ENCODE results near the gene MACROD2.

The MACROD2 gene

DNA sequence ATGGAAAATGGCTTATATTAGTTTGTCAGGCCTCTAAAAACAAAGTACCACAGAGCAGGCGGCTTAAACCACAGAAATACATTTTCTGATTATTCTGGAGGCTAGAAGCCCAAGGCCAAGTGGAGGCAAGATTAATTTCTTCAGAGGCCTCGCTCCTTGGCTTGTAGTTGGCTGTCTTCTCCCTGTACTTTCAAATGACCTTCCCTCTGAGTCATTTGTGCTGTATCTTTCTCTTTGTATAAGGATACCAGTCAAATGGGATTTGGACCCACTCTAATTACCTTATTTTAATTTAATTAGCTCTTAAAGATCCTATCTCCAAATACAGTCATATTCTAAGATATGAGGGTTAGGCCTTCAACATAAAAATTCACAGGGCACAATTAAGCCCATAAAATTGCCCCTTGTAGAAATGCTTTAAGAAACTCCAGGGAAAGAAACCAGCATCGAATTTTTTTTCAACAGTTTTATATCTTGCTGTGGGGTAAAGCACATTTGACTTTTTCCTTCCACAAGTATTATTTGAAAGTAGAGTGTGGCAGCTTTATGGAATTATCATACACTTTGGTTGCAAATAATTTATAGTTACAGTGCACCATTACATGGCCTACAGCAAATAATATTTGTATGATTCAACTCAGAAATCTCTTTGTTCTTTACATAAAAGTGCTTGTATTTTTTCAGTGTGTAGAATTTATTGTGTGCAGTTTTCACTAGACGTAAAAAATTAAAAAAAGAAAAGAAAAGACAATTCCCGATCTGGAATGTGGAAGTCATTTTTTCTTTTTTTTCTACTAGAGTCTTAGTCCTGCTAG lies 1871.8 kb downstream of the MACROD2 start:
- Histone ChIP-seq H3K4me2 (no peak overlapping the region), H4K20me1 (no peaks in the 10 kb centered on the region), H3K27me3 (no peaks in the 10 kb centered on the region), H3K27ac (no peak overlapping the region), H3K9ac (no peak overlapping the region), H3K4me3 (no peak overlapping the region), H3K9me3 (peaks cover 15% of the 10 kb centered on the region), H3K4me1 (peaks cover 6% of the 10 kb centered on the region; the same call in 1 of the 2 replicates), H3K36me3 (no peaks in the 10 kb centered on the region)
- TF ChIP-seq Cebpa-rat (IDR thresholded peaks at IDR 0.05) = no peak

DNA sequence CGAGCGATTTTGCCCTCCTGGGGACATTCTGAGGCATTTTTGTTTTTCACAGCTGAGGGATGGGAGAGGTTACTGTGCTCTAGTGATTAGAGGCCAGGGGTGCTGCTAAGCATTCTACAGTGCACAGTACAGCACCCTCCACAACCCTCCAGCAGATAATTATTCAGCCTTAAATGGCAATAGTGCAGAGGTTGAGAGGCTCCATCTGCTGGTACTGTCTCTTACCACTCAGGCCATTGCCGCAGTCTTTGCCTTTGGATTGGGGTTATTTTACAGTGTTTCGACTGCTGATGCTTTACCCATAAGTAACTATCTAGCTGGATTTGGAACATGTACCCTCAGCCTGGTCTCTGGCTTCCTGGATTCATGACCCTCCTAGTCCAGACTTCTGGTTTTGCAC lies 1872.6 kb downstream of the MACROD2 start:
- H3K9me3 ChIP-seq = peaks cover 15% of the 10 kb centered on the region
- H3K4me1 ChIP-seq = peaks cover 6% of the 10 kb centered on the region; the same call in 1 of the 2 replicates
- no peaks in the 10 kb centered on the region for H4K20me1 ChIP-seq
- no peak overlapping the region for H3K4me2 ChIP-seq
- H3K9ac ChIP-seq = no peak overlapping the region
- no peak for TF ChIP-seq Cebpa-rat (IDR thresholded peaks at IDR 0.05)
- H3K36me3 ChIP-seq = no peaks in the 10 kb centered on the region
- no peak overlapping the region for H3K4me3 ChIP-seq
- H3K27me3 ChIP-seq = no peaks in the 10 kb centered on the region
- H3K27ac ChIP-seq = no peak overlapping the region

DNA sequence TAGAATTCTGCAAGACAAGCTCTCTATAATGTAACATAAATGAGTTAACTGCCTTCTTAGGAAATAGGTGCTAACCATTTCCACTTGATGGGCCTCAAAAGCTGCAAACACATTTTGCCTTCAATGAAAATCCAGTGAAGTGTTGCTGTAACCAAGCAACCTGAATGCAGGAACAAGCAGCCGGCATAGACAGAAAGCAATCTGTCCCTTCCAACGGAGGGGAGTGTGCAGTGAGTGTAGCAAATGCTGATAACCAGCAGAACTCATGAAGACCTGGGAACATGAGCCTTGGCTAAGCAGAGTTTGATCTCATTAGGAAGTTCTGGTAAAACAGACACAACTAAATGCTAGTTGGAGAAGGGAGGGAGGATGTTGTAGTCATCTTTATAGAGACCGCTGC lies 1880.1 kb downstream of the MACROD2 start:
- peaks cover 4% of the 10 kb centered on the region for H3K9me3 ChIP-seq
- H3K4me2 ChIP-seq = peak overlapping the region; percentile 33; the same call in 1 of the 2 replicates
- H3K27me3 ChIP-seq = no peaks in the 10 kb centered on the region
- H3K27ac ChIP-seq = no peak overlapping the region
- no peak overlapping the region for H3K9ac ChIP-seq
- H3K4me3 ChIP-seq = no peak overlapping the region
- H4K20me1 ChIP-seq = no peaks in the 10 kb centered on the region
- TF ChIP-seq Cebpa-rat (IDR thresholded peaks at IDR 0.05) = no peak
- H3K36me3 ChIP-seq = no peaks in the 10 kb centered on the region
- H3K4me1 ChIP-seq = peaks cover 12% of the 10 kb centered on the region

GRCh38 chr20:15882553-15882952 lies 1887.2 kb downstream of the MACROD2 start:
- no peak overlapping the region for H3K4me3 ChIP-seq
- no peak overlapping the region for H3K27ac ChIP-seq
- H3K27me3 ChIP-seq = no peaks in the 10 kb centered on the region
- H3K9ac ChIP-seq = no peak overlapping the region
- peaks cover 5% of the 10 kb centered on the region; the same call in 1 of the 2 replicates for H3K36me3 ChIP-seq
- TF ChIP-seq Cebpa-rat (IDR thresholded peaks at IDR 0.05) = no peak
- H3K9me3 ChIP-seq = peaks cover 29% of the 10 kb centered on the region
- peaks cover 14% of the 10 kb centered on the region for H3K4me1 ChIP-seq
- H3K4me2 ChIP-seq = no peak overlapping the region
- no peaks in the 10 kb centered on the region for H4K20me1 ChIP-seq

GRCh38 chr20:15886250-15886649 lies 1890.9 kb downstream of the MACROD2 start:
- Histone ChIP-seq H3K27ac (peak overlapping the region; percentile 11; the same call in 1 of the 2 replicates), H3K4me1 (peaks cover 44% of the 10 kb centered on the region), H3K9me3 (peaks cover 24% of the 10 kb centered on the region), H4K20me1 (no peaks in the 10 kb centered on the region), H3K36me3 (peaks cover 28% of the 10 kb centered on the region), H3K4me3 (no peak overlapping the region), H3K27me3 (no peaks in the 10 kb centered on the region), H3K9ac (no peak overlapping the region), H3K4me2 (peak overlapping the region; percentile 36)
- TF ChIP-seq Cebpa-rat (IDR thresholded peaks at IDR 0.05) = no peak

DNA sequence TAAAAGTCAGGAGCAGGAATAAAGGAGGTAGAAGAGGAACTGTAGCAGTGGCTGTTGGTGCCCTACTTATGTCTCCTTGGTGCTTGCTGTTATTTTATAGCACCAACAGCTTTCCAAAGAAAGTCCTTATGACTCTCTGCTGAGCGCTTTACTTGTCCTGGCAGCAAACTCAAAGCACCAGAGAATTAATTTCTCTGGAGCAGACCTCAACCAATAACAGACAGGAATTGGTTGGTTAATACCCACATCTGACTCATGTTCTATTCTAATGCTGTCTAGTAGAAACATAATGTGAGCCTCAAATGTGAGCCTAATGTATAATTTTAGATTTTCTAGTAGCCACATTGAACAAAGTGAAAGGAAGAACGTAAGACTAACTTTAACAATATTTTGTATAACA lies 1892.1 kb downstream of the MACROD2 start:
- peaks cover 20% of the 10 kb centered on the region for H3K9me3 ChIP-seq
- no peak for TF ChIP-seq Cebpa-rat (IDR thresholded peaks at IDR 0.05)
- H3K27me3 ChIP-seq = no peaks in the 10 kb centered on the region

GRCh38 chr20:15889061-15889460 lies 1893.7 kb downstream of the MACROD2 start:
- TF ChIP-seq Cebpa-rat (IDR thresholded peaks at IDR 0.05) = no peak
- peaks cover 53% of the 10 kb centered on the region for H3K4me1 ChIP-seq
- H3K9me3 ChIP-seq = peaks cover 20% of the 10 kb centered on the region
- H3K4me3 ChIP-seq = no peak overlapping the region
- H3K36me3 ChIP-seq = peaks cover 55% of the 10 kb centered on the region
- H3K9ac ChIP-seq = no peak overlapping the region
- H3K27ac ChIP-seq = no peak overlapping the region
- H3K4me2 ChIP-seq = peak overlapping the region; percentile 65
- no peaks in the 10 kb centered on the region for H3K27me3 ChIP-seq
- H4K20me1 ChIP-seq = no peaks in the 10 kb centered on the region

More for the DNA sequence above, 1892.1 kb downstream of the MACROD2 start:
- H3K4me1 ChIP-seq = peaks cover 53% of the 10 kb centered on the region
- no peak overlapping the region for H3K27ac ChIP-seq
- no peak overlapping the region for H3K4me2 ChIP-seq
- H3K4me3 ChIP-seq = no peak overlapping the region
- H3K36me3 ChIP-seq = peaks cover 39% of the 10 kb centered on the region
- H4K20me1 ChIP-seq = no peaks in the 10 kb centered on the region
- no peak overlapping the region for H3K9ac ChIP-seq

GRCh38 chr20:15889514-15890256 lies 1894.4 kb downstream of the MACROD2 start:
- H3K27me3 ChIP-seq = no peaks in the 10 kb centered on the region
- peak overlapping the region; percentile 65 for H3K4me2 ChIP-seq
- H3K4me3 ChIP-seq = no peak overlapping the region
- no peaks in the 10 kb centered on the region for H4K20me1 ChIP-seq
- peaks cover 62% of the 10 kb centered on the region for H3K36me3 ChIP-seq
- H3K9ac ChIP-seq = no peak overlapping the region
- TF ChIP-seq Cebpa-rat (IDR thresholded peaks at IDR 0.05) = no peak
- H3K9me3 ChIP-seq = peaks cover 20% of the 10 kb centered on the region
- no peak overlapping the region for H3K27ac ChIP-seq
- peaks cover 53% of the 10 kb centered on the region for H3K4me1 ChIP-seq

DNA sequence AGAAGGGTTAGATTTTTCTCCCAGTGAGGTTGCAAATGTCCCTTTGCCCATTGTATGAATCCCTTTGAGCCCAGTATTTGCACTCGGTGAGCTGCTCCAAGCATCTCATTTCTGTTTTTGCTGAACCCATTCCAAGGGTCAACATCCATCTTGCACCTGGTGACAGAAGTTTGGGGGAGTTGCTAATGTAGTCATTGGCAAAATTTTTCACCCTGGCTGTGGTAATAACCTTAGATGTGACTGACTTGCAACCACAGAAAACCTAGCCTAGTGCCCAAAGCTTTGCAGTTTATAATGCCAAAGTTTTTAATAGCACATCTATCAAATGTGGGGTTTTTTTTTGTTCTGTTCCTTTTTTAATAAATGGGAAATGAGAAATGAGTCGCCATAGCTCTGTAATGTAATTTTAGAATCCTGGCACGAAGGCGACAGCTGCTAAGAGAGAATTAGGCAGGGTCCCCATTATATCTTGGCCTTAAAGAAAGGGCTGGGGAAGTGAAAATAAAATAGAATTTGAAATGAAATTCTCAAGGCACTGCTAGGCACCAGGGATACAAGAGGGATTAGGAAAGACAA lies 1895.2 kb downstream of the MACROD2 start:
- no peak overlapping the region for H3K4me3 ChIP-seq

More for the DNA sequence above, 1895.2 kb downstream of the MACROD2 start:
- TF ChIP-seq Cebpa-rat (IDR thresholded peaks at IDR 0.05) = no peak
- Histone ChIP-seq H3K4me2 (peak overlapping the region; percentile 65), H4K20me1 (no peaks in the 10 kb centered on the region), H3K27ac (no peak overlapping the region; the same call in 1 of the 2 replicates), H3K27me3 (no peaks in the 10 kb centered on the region), H3K4me1 (peaks cover 54% of the 10 kb centered on the region), H3K36me3 (peaks cover 70% of the 10 kb centered on the region), H3K9ac (no peak overlapping the region), H3K9me3 (peaks cover 20% of the 10 kb centered on the region)

Data from BLaER1 (cell line).